Kidney (tissue), 14 donors: Measurements from ENCODE around the gene MMP19. TPM values are rescaled to one million over a fixed set of nuclear protein-coding genes. Genes with fewer than 3 reads are reported as not detected.
A peak's percentile ranks its signal among the peaks of the same experiment; 100 is the strongest.

Source experiments
- DNase-seq, 5 donors: peaks; one replicate each; pipeline ENCODE4 v3.0.0-alpha.2; 2013 to 2020
- FAIRE-seq: peaks from 2 replicates; lab custom pipeline; 2012; peaks lifted over from hg19 to GRCh38; lab: Jason Lieb, UNC
- H3K27ac ChIP-seq, 2 donors: one replicate each; pipeline ENCODE4 v1.7.0; 2013; ENCODE audit warnings: low read depth in 2 of 2, low read length in 2 of 2, inconsistent platforms in 1 of 2
- H3K27me3 ChIP-seq: one replicate; pipeline ENCODE4 v1.7.1; 2013; ENCODE audit warnings: low read length, inconsistent platforms; ENCODE audit not compliant: control insufficient read depth, insufficient read depth
- H3K36me3 ChIP-seq, 3 donors: one replicate each; pipeline versions ENCODE4 v1.7.0 to v1.7.1; 2013; ENCODE audit warnings: low read length in 3 of 3, control low read depth in 1 of 3, inconsistent platforms in 1 of 3; ENCODE audit not compliant: insufficient read depth in 3 of 3, control insufficient read depth in 2 of 3
- H3K4me1 ChIP-seq, 3 donors: one replicate each; pipeline versions ENCODE4 v1.7.0 to v1.7.1; 2013; ENCODE audit warnings: low read length in 3 of 3, inconsistent platforms in 1 of 3, low read depth in 1 of 3; ENCODE audit not compliant: control insufficient read depth in 2 of 3, insufficient read depth in 2 of 3
- H3K4me3 ChIP-seq, 3 donors: one replicate each; pipeline versions ENCODE4 v1.7.0 to v1.8.1; 2013; ENCODE audit warnings: low read length in 3 of 3, control low read depth in 1 of 3, inconsistent platforms in 1 of 3
- H3K9ac ChIP-seq, 3 donors: one replicate each; pipeline versions ENCODE4 v1.7.0 to v1.7.1; 2013; ENCODE audit warnings: low read length in 3 of 3, control low read depth in 1 of 3, inconsistent platforms in 1 of 3
- H3K9me3 ChIP-seq, 3 donors: one replicate each; pipeline versions ENCODE4 v1.7.0 to v1.7.1; 2013; ENCODE audit warnings: low read length in 3 of 3, control low read depth in 1 of 3, inconsistent platforms in 1 of 3; ENCODE audit not compliant: control insufficient read depth in 2 of 3, insufficient read depth in 1 of 3
- CTCF ChIP-seq: IDR thresholded peaks from 3 replicates; pipeline ENCODE4 v1.5.1; 2012; ENCODE audit warnings: mild to moderate bottlenecking, moderate library complexity, borderline replicate concordance; ENCODE audit not compliant: insufficient read depth; ENCODE audit errors: extremely low read depth
- intact Hi-C: fragments of 100-400 bp; cut with DNase I; formaldehyde crosslinking; loops from one replicate; pipeline ENCODE4 v1.11.1; 2022
- polyA plus RNA-seq: library from polyadenylated mRNA; stranded (reverse); fragments of 350-450 nt; fragmentation: Illumina TruSeq; extraction: RNeasy Lipid Tissue Mini Kit (QIAGEN cat#74804); gene quantifications from one replicate; pipeline ENCODE4 v1.2.3, GENCODE V29; 2014; ENCODE audit warnings: low read depth, low replicate concordance; ENCODE audit not compliant: insufficient read depth
- total RNA-seq: library from RNA; stranded (reverse); fragmentation: NEBNext Ultra II Directional; extraction: Animal tissue kit (Norgen Biotek cat#: 25700); gene quantifications from one replicate; pipeline ENCODE4 v1.2.1, GENCODE V29; 2021
- donor health status: control.
- donor health status: control.
- donor health status: control.
- donor health status: control.
- donor health status: control.
- donor health status: DM: yes; HTN: yes; CAD: no.
- donor health status: Normal renal cell carcinoma (clear cell type).

The MMP19 gene
- total and polyA plus RNA-seq, 2 donors from 2014 or later: 2.0 to 8.8 TPM

DNA sequence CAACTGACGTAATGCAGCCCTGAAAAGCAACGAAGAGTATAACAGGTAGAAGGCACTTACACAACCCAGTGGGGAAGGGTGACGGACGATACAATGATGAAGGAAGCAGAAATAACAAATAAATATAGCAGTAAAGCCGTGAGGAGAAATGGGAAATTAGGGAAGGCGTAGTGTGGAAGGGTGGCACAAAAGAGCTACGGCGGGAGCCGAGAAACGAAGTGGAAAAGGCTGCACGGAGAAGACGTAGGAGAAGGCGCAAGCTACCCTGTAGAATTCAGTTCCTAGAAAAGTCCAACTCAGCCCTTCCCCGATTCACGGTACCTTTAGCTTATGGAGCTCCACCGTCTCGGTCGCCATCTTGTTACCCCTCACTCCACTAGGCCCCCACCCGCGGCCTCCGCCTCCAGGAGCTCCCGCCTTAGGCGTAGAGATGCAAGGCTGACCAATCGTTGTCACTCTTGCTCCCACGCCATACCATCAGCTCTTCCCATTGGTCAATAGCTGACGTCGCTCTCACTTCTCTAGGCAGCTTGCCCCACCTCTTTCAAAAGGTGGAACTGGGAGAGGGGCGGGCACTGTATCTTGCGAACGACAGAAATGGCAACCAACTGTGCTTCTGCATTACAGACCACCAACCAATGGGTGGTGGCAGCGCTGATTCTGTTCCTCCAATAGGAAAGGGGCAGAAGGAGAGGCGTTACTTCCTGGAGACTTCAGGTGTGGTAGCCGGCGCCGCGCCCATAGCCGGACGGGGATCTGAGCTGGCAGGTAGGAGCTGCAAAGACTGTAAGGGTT lies 25.2 kb downstream of the MMP19 start, which contains the start of the genes ORMDL2 and SARNP:
Gene ORMDL2, plus strand, starts transcription at position 697 of the 795 bp plus-strand sequence. CDS start 959 bp downstream, outside the sequence.
Gene SARNP, minus strand, starts transcription at position 380 of the 795 bp plus-strand sequence. Its CDS starts 23 bp downstream, at position 357.
- peak within 1 kb of the TSS; percentile 74 to 77 for H3K27ac ChIP-seq
- peaks cover 3 to 23% (median 7%) of the 10 kb centered on the region in 3 donors for H3K36me3 ChIP-seq
- peaks cover 0 to 11% (median 5%) of the 10 kb centered on the region in 3 donors for H3K4me1 ChIP-seq
- intact Hi-C loops: no loop called here
- FAIRE-seq (peak; percentile 99), DNase-seq (peak; percentile 98 to 100 (median 99))
- no peaks in the 10 kb centered on the region for H3K9me3 ChIP-seq
- H3K4me3 ChIP-seq: peak within 1 kb of the TSS; percentile 100
- no peaks in the 10 kb centered on the region for H3K27me3 ChIP-seq
- TF ChIP-seq CTCF: no peak
- H3K9ac ChIP-seq: peak within 1 kb of the TSS; percentile 89 to 100 (median 99)

DNA sequence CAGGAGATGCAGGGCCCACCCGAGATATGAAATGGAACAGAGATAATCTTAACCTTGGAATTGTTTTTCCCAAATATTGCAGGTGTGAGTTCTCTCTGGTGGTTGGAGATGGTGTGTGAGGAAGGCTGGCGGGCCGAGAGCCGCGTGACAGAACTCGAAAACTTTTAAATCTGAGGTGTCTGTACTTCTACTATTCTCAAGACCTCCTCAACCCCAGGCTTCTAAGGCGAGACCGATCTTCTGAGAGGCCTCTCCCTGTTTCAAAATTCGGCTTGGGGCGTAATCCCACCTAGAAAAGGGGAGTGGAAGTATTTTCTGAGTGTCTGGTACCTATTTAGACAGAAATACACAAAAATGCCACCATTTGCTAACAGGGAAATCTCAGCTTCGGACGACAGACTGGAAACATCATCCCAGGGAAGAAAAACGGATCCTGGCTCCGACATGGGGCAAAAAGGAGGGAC lies 25.8 kb downstream of the MMP19 start:
- peak overlapping the region; percentile 100 for H3K4me3 ChIP-seq
- no peaks in the 10 kb centered on the region for H3K9me3 ChIP-seq
- intact Hi-C loops: no loop called here
- no peak for TF ChIP-seq CTCF
- peak in 2 of 5 donors; percentile 48 to 71 for DNase-seq
- peak overlapping the region; percentile 89 to 100 (median 99) for H3K9ac ChIP-seq
- H3K36me3 ChIP-seq: peaks cover 3 to 21% (median 5%) of the 10 kb centered on the region in 3 donors
- peak overlapping the region; percentile 74 to 77 for H3K27ac ChIP-seq
- no peak for FAIRE-seq
- H3K27me3 ChIP-seq: no peaks in the 10 kb centered on the region
- peaks cover 0 to 14% (median 7%) of the 10 kb centered on the region in 3 donors for H3K4me1 ChIP-seq

DNA sequence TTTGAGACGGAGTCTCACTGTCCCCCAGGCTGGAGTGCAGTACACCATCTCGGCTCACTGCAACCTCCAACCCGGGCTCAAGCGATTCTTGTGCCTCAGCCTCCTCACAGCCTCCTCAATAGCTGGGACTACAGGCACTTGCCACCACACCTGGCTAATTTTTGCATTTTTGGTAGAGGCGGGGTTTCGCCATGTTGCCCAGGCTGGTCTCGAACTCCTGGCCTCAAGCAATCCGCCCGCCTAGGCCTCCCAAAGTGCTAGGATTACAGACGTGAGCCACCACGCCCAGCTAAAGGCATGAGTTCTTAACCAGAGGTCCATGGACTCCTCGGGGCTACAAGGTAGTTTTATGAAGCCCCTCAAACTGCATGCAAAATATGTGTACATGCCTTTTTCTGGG lies 27.3 kb downstream of the MMP19 start:
- Histone ChIP-seq H3K27me3 (no peaks in the 10 kb centered on the region), H3K4me3 (peak overlapping the region in 1 of 3 donors; percentile 40), H3K4me1 (peaks cover 0 to 14% (median 8%) of the 10 kb centered on the region in 3 donors), H3K27ac (no peak overlapping the region), H3K36me3 (peaks cover 0 to 9% (median 3%) of the 10 kb centered on the region in 3 donors), H3K9ac (no peak overlapping the region), H3K9me3 (no peaks in the 10 kb centered on the region)
- no peak for FAIRE-seq
- no peak for DNase-seq
- no peak for TF ChIP-seq CTCF
- intact Hi-C loops: no loop called here
